ENCODE results near the gene CDC123.
"Not testable (repeated sequence)": the region's sequence is repeated elsewhere in the genome, so short reads cannot be mapped to it uniquely, and the experiment has no call there.

DNA sequence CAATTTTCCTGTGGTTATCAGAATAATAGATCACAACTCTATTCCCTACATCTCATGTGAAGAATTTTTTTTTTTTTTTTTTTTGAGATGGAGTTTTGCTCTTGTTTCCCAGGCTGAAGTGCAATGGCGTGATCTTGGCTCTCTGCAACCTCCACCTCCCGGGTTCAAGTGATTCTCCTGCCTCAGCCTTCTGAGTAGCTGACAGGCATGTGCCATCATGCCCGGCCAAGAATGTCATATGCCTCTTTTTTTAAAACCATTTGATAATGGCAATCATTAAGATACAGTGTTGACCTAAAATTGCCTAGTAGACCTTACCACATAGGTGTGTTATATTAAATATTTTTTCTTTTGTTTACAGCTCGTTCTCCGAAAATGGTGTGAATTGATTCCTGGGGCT lies 38.7 kb downstream of the CDC123 start:
- not testable (repeated sequence) for TF ChIP-seq POLR2A (IDR thresholded peaks at IDR 0.05)
- TF ChIP-seq, protein P1, sequence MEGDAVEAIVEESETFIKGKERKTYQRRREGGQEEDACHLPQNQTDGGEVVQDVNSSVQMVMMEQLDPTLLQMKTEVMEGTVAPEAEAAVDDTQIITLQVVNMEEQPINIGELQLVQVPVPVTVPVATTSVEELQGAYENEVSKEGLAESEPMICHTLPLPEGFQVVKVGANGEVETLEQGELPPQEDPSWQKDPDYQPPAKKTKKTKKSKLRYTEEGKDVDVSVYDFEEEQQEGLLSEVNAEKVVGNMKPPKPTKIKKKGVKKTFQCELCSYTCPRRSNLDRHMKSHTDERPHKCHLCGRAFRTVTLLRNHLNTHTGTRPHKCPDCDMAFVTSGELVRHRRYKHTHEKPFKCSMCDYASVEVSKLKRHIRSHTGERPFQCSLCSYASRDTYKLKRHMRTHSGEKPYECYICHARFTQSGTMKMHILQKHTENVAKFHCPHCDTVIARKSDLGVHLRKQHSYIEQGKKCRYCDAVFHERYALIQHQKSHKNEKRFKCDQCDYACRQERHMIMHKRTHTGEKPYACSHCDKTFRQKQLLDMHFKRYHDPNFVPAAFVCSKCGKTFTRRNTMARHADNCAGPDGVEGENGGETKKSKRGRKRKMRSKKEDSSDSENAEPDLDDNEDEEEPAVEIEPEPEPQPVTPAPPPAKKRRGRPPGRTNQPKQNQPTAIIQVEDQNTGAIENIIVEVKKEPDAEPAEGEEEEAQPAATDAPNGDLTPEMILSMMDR (IDR thresholded peaks at IDR 0.05), result not testable (repeated sequence)

Data from ovary (tissue), 3 donors.